ENCODE measurements around the gene WDR88.
"Not testable (repeated sequence)": the region's sequence is repeated elsewhere in the genome, so short reads cannot be mapped to it uniquely, and the experiment has no call there.

The WDR88 gene

DNA sequence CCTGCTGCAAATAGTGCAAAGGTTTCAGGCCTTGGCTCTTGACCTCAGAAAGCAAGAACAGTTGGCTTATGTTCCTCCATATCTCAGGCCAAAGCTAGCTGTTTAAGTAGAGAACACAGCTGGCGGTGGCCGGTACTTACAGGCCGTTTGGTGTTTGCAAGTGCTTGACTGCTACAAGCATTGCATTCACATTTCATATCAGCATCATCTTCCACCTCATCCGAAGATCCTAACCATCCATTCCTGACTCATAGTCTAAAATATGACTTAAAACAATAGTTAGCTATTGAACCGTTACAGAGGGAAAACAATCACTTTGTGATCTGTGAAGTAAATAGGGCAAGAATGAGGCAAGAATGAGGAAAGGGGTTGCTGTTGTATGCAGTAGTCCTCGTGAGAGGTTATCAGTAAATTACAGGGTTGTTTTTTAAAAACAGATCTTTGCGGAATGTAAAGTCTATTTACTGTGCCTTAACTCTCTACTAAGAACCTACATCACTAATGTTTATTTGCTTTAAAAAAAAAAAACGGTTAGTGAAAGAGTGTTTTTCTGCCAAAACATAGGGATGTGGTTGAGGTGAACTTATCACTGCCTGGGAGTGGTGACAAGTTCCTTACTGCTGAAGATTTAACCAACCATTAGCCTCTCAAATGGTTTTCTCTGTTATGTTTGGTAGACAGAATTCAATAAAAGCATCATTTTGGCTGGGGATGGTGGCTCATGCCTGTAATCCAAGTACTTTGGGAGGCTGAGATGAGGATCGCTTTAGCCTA, 21.6 kb upstream of the WDR88 start:
- Mint-ChIP-seq H3K27ac (ENCODE audit: low read depth) (no peak overlapping the region), H3K27me3 (no peaks in the 10 kb centered on the region), H3K4me3 (no peak overlapping the region), H3K4me1 (no peaks in the 10 kb centered on the region), H3K9me3 (no peaks in the 10 kb centered on the region), H3K36me3 (ENCODE audit: insufficient read depth) (peaks cover 64% of the 10 kb centered on the region)
- no peak for DNase-seq (ENCODE audit: low spot score in 2 of 2)
- no peak for ATAC-seq (replicated peaks; ENCODE audit: extremely low read depth, poor library complexity, severe bottlenecking)

DNA sequence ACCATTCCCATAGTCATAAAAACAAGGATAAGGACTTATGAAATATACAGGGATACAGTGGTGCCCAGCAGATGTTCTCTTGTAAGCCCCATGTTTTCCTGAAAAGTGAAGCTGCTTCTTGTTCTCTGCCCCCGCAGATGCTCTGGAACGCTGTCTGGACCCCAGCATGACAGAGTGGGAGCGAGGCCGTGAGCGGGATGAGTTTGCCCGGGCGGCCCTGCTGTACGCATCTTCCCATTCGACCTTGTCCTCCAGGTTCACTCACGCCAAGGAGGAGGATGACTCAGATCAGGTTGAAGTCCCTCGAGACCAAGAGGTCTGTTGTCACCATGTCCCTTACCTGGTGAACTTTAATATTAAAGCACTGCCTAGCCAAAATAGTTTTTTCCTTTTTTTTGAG, 20.3 kb upstream of the WDR88 start:
- no peak overlapping the region for H3K4me3 Mint-ChIP-seq
- peaks cover 68% of the 10 kb centered on the region for H3K36me3 Mint-ChIP-seq (ENCODE audit: insufficient read depth)
- DNase-seq (ENCODE audit: low spot score in 2 of 2), result no peak
- H3K27me3 Mint-ChIP-seq, result no peaks in the 10 kb centered on the region
- no peaks in the 10 kb centered on the region for H3K9me3 Mint-ChIP-seq
- ATAC-seq (replicated peaks; ENCODE audit: extremely low read depth, poor library complexity, severe bottlenecking), result no peak
- no peak overlapping the region for H3K27ac Mint-ChIP-seq (ENCODE audit: low read depth)
- H3K4me1 Mint-ChIP-seq, result no peaks in the 10 kb centered on the region

DNA sequence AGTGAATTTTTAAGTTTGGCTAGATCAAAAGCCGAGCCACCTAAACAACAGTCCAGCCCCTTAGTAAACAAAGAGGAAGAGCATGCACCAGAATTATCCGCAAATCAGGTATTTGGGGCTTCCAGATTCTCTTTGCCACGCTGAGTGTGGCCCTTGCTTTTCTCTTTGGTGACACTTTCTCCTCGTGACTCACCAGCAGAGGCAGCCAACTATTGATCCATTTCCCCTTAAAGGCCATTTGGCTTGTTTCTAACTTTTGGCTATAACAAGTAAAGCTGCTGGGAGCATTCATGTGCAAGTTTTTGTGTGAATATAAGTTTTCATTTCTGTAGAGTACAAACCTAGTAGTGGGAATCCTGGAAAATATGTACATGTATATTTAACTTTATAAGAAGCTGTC, 17.6 kb upstream of the WDR88 start:
- peak overlapping the region; percentile 51 for H3K27ac Mint-ChIP-seq (ENCODE audit: low read depth)
- no peaks in the 10 kb centered on the region for H3K27me3 Mint-ChIP-seq
- H3K9me3 Mint-ChIP-seq, result no peaks in the 10 kb centered on the region
- H3K4me1 Mint-ChIP-seq, result no peaks in the 10 kb centered on the region
- peaks cover 73% of the 10 kb centered on the region for H3K36me3 Mint-ChIP-seq (ENCODE audit: insufficient read depth)
- DNase-seq (ENCODE audit: low spot score in 2 of 2) (no peak), ATAC-seq (replicated peaks; ENCODE audit: extremely low read depth, poor library complexity, severe bottlenecking) (no peak)
- no peak overlapping the region for H3K4me3 Mint-ChIP-seq

DNA sequence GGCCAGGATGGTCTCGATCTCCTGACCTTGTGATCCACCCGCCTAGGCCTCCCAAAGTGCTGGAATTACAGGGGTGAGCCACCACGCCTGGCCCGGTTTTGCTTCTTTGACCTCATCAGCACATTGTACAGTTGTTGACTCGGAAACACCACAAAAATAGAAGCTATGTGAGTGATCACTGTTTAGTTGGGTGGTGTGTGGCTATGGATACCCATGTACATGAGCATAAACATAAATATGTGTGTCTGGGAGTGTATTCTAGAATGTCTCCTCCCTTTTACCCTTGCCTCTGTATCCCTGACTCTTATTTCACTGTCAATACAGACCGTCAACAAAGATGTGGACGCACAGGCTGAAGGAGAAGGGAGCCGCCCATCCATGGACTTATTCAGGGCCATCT, 14.4 kb upstream of the WDR88 start:
- ATAC-seq (replicated peaks; ENCODE audit: extremely low read depth, poor library complexity, severe bottlenecking) (no peak), DNase-seq (ENCODE audit: low spot score in 2 of 2) (no peak)
- Mint-ChIP-seq H3K27ac (ENCODE audit: low read depth) (no peak overlapping the region), H3K4me3 (no peak overlapping the region), H3K36me3 (ENCODE audit: insufficient read depth) (peaks cover 57% of the 10 kb centered on the region), H3K27me3 (no peaks in the 10 kb centered on the region), H3K4me1 (no peaks in the 10 kb centered on the region), H3K9me3 (no peaks in the 10 kb centered on the region)

DNA sequence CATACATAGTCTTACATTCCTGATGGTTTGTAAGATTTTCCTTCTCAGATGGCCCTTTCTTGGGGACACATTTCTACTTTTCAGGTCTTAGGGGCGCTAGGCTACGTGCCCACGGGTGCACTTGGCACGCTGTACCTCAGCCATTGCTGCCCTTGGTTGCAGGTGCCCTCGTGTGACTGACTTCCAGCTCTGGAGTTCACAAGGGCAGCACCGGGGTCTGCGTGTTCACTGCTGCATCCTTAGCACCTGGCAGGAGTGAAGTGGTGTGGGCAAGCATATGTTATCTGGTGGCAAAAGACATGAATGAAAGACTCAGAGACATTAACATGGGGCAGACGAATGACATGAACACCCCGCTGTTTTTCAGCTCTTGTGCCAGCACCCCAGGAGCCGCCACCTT, 13.3 kb upstream of the WDR88 start:
- no peaks in the 10 kb centered on the region for H3K27me3 Mint-ChIP-seq
- DNase-seq (ENCODE audit: low spot score in 2 of 2) (no peak), ATAC-seq (replicated peaks; ENCODE audit: extremely low read depth, poor library complexity, severe bottlenecking) (no peak)
- H3K27ac Mint-ChIP-seq (ENCODE audit: low read depth), result no peak overlapping the region
- H3K9me3 Mint-ChIP-seq, result no peaks in the 10 kb centered on the region
- H3K4me1 Mint-ChIP-seq, result no peaks in the 10 kb centered on the region
- peaks cover 51% of the 10 kb centered on the region for H3K36me3 Mint-ChIP-seq (ENCODE audit: insufficient read depth)
- no peak overlapping the region for H3K4me3 Mint-ChIP-seq

DNA sequence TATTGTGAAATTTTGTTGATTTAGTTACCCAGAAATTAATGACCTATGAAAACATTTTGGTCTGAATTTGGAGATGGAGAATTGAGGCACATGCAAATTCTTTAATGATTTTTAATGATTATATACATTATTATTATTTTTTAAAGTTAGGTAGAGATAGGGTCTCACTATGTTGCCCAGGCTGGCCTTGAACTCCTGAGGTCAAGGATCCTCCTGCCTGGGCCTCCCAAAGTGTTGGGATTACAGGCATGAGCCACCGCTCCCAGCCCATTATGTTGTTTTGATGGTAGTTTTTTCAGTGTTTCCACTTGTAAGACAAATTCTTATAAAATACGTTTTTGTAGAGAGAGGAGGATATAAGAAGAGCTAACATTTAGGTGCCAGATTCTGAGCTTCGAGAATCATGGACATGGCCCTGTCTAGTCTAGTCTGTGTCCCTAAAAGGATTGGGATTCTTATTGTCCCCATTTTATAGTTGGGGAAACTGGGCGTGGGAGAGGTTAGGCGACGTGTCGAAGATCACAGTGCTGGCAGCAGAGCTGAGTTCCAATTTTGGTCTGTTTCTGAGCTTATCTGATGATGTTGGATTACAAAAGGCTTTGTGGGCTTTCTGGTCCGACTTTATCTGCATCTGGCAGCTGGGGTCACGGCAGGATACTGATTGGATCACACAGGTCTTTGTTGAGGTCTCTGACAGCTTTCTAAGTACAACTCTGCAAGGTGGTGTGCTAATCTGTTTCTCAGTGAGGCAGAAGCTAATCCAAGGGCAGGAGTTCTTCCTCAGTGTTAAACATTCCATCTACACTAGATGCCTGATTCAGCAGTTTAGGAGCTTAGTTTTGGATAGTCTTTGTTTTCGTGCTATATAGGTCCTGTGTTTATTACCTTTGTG, 7.5 kb upstream of the WDR88 start:
- ATAC-seq (replicated peaks; ENCODE audit: extremely low read depth, poor library complexity, severe bottlenecking) (no peak), DNase-seq (ENCODE audit: low spot score in 2 of 2) (no peak)
- peaks cover 40% of the 10 kb centered on the region for H3K36me3 Mint-ChIP-seq (ENCODE audit: insufficient read depth)
- no peak overlapping the region for H3K27ac Mint-ChIP-seq (ENCODE audit: low read depth)
- H3K27me3 Mint-ChIP-seq, result no peaks in the 10 kb centered on the region
- H3K9me3 Mint-ChIP-seq, result no peaks in the 10 kb centered on the region
- H3K4me3 Mint-ChIP-seq, result no peak overlapping the region
- H3K4me1 Mint-ChIP-seq, result no peaks in the 10 kb centered on the region

DNA sequence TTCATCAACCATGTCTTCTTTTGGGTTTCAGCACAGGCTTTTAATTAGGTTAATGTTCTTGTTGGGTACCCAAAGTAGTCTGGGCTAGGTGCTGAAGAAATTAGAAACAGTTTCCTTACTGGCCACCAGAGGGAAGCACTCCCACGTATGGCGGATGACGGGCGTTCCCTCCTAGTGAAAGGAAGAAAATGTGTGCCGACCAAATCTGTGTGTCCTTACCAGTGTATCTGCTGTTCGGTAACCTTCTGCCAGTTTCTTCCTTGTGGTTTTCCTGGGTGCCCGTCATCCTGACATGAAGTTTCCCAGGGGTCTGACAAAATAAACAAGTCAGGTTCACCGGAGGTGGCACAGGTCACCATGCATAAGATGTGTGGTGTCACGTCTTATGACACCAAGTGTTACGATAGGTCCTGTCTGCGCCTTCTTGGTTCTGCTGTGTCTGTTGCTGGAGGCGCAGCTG, 6.0 kb upstream of the WDR88 start:
- H3K27ac Mint-ChIP-seq (ENCODE audit: low read depth), result no peak overlapping the region
- DNase-seq (ENCODE audit: low spot score in 2 of 2) (peak; percentile 21 to 36), ATAC-seq (replicated peaks; ENCODE audit: extremely low read depth, poor library complexity, severe bottlenecking) (peak; percentile 62)
- H3K36me3 Mint-ChIP-seq (ENCODE audit: insufficient read depth), result peaks cover 51% of the 10 kb centered on the region
- no peaks in the 10 kb centered on the region for H3K9me3 Mint-ChIP-seq
- H3K4me1 Mint-ChIP-seq, result no peaks in the 10 kb centered on the region
- H3K27me3 Mint-ChIP-seq, result no peaks in the 10 kb centered on the region
- H3K4me3 Mint-ChIP-seq, result no peak overlapping the region

DNA sequence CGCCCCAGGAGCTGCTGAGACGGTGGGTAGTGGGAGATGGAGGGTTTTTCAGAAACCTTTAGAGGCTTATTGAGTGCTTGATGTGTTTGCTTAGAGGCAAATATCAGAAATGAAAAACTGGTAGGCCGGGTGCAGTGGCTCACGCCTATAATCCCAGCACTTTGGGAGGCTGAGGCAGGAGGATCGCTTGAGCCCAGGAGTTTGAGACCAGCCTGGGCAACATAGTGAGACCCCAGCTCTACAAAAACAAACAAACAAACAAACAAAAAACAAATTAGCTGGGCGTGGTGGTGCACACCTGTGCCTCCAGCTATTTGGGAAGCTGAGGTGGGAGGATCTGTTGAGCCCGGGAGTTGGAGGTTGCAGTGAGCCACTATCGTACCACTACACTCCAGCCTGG, 5.2 kb upstream of the WDR88 start:
- peaks cover 51% of the 10 kb centered on the region for H3K36me3 Mint-ChIP-seq (ENCODE audit: insufficient read depth)
- H3K4me1 Mint-ChIP-seq; DNase-seq (ENCODE audit: low spot score in 2 of 2); H3K27ac Mint-ChIP-seq (ENCODE audit: low read depth); ATAC-seq (replicated peaks; ENCODE audit: extremely low read depth, poor library complexity, severe bottlenecking); H3K4me3 Mint-ChIP-seq; H3K27me3 Mint-ChIP-seq; H3K9me3 Mint-ChIP-seq: not testable (repeated sequence)

DNA sequence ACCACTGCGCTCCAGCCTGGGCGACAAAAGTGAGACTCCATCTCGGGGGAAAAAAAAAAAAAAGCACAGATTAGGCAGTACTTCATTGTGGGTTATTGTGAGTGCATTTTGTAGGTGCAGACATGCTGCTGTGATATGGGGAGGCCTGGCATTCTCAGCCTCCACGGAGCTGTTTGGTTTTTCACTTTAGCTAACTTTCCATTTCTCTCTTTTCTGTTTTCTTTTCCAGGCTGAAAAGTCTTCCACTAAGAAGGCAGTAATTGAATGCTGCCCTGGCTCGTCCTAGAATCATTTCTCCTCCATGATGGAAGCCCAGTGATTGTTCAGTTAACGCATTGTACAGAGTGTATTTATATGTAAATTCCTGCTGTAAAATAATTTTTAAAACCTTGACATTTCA, 2.0 kb upstream of the WDR88 start:
- H3K9me3 Mint-ChIP-seq, result no peaks in the 10 kb centered on the region

DNA sequence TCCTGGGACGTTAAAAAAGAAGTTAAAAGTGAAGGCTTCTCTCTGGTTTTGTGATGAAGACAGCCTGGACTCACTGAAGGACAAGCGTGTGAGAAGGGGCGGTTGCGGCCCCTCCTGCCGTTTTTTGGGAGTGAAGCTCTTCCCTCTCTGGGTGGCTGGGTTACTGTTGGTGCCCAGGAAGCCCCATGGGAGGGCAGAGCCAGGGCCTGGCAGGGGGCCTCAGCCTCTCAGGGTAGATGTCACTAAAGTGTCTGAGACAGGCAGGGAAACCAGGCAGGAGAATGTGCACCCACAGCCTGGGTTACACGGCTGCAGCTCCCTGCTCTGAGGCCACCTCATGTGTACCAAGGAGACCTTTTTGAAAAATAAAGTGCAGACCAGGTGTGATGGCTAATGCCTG, 1.5 kb upstream of the WDR88 start:
- no peaks in the 10 kb centered on the region for H3K9me3 Mint-ChIP-seq
- peaks cover 38% of the 10 kb centered on the region for H3K36me3 Mint-ChIP-seq (ENCODE audit: insufficient read depth)
- no peak overlapping the region for H3K27ac Mint-ChIP-seq (ENCODE audit: low read depth)
- H3K27me3 Mint-ChIP-seq, result no peaks in the 10 kb centered on the region
- DNase-seq (ENCODE audit: low spot score in 2 of 2), result no peak
- peaks cover 5% of the 10 kb centered on the region for H3K4me1 Mint-ChIP-seq
- H3K4me3 Mint-ChIP-seq, result no peak overlapping the region
- no peak for ATAC-seq (replicated peaks; ENCODE audit: extremely low read depth, poor library complexity, severe bottlenecking)

More for the DNA sequence above, 2.0 kb upstream of the WDR88 start:
- H3K4me1 Mint-ChIP-seq, result peaks cover 1% of the 10 kb centered on the region
- ATAC-seq (replicated peaks; ENCODE audit: extremely low read depth, poor library complexity, severe bottlenecking), result no peak
- H3K4me3 Mint-ChIP-seq, result no peak overlapping the region
- H3K27ac Mint-ChIP-seq (ENCODE audit: low read depth), result no peak overlapping the region
- peaks cover 40% of the 10 kb centered on the region for H3K36me3 Mint-ChIP-seq (ENCODE audit: insufficient read depth)
- no peaks in the 10 kb centered on the region for H3K27me3 Mint-ChIP-seq
- DNase-seq (ENCODE audit: low spot score in 2 of 2), result no peak

DNA sequence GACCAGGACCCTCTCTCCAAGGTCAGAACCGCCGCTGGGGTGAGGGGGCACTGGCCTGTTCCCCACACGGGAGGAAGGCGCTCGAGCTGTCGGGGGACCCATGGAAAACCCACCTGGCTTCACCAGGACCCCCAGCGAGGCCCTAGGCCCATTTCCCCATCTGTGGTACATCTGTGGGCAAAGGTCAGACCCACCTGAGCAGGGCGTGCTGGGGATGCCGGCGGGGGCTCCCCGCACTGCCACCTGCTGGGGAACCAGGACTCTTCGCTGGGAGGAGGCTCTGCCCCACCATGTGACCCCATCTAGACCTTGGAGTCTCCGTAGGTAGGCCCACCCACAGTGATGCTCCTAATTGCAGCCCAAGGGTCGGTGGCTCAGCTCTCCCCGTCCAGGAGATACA, 511 bp downstream of the WDR88 start:
- Mint-ChIP-seq H3K36me3 (ENCODE audit: insufficient read depth) (peaks cover 28% of the 10 kb centered on the region), H3K27me3 (no peaks in the 10 kb centered on the region), H3K9me3 (no peaks in the 10 kb centered on the region), H3K27ac (ENCODE audit: low read depth) (no peak overlapping the region), H3K4me1 (peaks cover 5% of the 10 kb centered on the region), H3K4me3 (no peak overlapping the region)
- ATAC-seq (replicated peaks; ENCODE audit: extremely low read depth, poor library complexity, severe bottlenecking) (no peak), DNase-seq (ENCODE audit: low spot score in 2 of 2) (no peak)

DNA sequence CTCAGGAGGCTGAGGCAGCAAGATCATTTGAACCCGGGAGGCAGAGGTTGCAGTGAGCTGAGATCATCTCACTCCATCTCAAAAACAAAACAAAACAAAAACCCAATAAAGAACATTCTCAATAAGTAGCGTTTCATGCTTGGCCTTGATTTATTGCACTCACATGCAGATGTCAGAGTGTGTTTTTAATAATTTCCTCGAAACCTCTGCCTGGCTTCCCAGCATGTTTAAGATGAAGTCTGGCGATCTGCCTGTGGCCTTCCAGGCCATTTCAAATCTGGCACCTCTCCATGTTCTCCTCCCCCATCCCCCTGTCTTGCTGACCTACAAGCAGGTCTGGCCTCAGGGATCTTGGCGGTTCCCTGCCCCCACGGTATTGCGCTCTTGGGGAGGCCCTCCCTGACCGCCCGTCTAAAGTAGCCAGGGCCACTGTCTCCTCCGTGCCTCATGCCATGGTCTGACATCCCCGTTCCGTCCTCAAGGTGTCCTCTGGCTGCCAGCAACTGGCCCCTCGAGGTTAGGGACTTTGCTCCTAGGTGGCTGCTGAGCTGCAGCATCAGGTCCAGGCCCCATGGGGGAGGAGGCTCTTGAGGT, 1.6 kb downstream of the WDR88 start:
- no peaks in the 10 kb centered on the region for H3K9me3 Mint-ChIP-seq
- no peak overlapping the region for H3K27ac Mint-ChIP-seq (ENCODE audit: low read depth)
- ATAC-seq (replicated peaks; ENCODE audit: extremely low read depth, poor library complexity, severe bottlenecking) (no peak), DNase-seq (ENCODE audit: low spot score in 2 of 2) (no peak)
- peaks cover 21% of the 10 kb centered on the region for H3K36me3 Mint-ChIP-seq (ENCODE audit: insufficient read depth)
- no peak overlapping the region for H3K4me3 Mint-ChIP-seq
- H3K4me1 Mint-ChIP-seq, result peaks cover 5% of the 10 kb centered on the region
- no peaks in the 10 kb centered on the region for H3K27me3 Mint-ChIP-seq

All from central memory CD8-positive, alpha-beta T cell (primary cell).